GM06990 (cell line): ENCODE results near the gene ARHGAP31.

Experiments
- DNase-seq: peaks from one replicate; pipeline ENCODE4 v3.0.0-alpha.2; 2011; ENCODE audit not compliant: insufficient read length; ENCODE audit errors: extremely low read depth
- H3K27me3 ChIP-seq: replicated peaks from 2 replicates; pipeline ENCODE4 v1.6.0; 2011; ENCODE audit warnings: low read length; ENCODE audit not compliant: control insufficient read depth, insufficient read depth
- H3K36me3 ChIP-seq: 2 replicates; pipeline ENCODE4 v1.5.1; 2011; ENCODE audit warnings: low read length; ENCODE audit not compliant: control insufficient read depth, insufficient read depth
- H3K4me3 ChIP-seq: replicated peaks from 2 replicates; pipeline ENCODE4 v1.5.1; 2011; ENCODE audit warnings: low read depth, mild to moderate bottlenecking, control low read depth, low read length
- TF ChIP-seq, protein P1 (sequence below): IDR thresholded peaks from 2 replicates; pipeline ENCODE4 v1.5.1; 2011; ENCODE audit warnings: low read length, control low read depth, mild to moderate bottlenecking, inconsistent platforms; ENCODE audit not compliant: insufficient read depth, poor library complexity, severe bottlenecking

ARHGAP31 gene

DNA sequence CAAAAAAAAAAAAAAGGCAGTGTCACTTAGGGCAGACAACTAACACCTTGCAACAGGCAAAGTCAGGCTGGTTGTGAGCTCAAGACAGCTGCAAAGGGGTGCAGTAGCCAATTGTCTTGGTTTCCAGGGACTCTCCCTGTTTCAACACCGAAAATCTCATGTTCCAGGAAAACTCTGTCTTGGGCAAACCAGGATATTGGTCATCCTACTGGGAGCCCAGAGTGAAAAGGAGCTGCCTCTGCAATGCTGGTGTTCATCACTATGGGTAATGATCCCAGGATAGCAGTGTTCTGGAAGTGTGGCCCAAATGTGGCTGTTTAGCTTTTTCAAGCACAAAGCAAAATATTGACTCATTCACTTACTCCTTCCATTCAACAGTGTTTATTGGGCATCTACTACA, 82.6 kb downstream of the ARHGAP31 start:
- Histone ChIP-seq H3K4me3 (no peak overlapping the region), H3K36me3 (peaks cover 6% of the 10 kb centered on the region), H3K27me3 (no peaks in the 10 kb centered on the region)
- no peak for DNase-seq
- TF ChIP-seq, protein P1, sequence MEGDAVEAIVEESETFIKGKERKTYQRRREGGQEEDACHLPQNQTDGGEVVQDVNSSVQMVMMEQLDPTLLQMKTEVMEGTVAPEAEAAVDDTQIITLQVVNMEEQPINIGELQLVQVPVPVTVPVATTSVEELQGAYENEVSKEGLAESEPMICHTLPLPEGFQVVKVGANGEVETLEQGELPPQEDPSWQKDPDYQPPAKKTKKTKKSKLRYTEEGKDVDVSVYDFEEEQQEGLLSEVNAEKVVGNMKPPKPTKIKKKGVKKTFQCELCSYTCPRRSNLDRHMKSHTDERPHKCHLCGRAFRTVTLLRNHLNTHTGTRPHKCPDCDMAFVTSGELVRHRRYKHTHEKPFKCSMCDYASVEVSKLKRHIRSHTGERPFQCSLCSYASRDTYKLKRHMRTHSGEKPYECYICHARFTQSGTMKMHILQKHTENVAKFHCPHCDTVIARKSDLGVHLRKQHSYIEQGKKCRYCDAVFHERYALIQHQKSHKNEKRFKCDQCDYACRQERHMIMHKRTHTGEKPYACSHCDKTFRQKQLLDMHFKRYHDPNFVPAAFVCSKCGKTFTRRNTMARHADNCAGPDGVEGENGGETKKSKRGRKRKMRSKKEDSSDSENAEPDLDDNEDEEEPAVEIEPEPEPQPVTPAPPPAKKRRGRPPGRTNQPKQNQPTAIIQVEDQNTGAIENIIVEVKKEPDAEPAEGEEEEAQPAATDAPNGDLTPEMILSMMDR, result no peak

DNA sequence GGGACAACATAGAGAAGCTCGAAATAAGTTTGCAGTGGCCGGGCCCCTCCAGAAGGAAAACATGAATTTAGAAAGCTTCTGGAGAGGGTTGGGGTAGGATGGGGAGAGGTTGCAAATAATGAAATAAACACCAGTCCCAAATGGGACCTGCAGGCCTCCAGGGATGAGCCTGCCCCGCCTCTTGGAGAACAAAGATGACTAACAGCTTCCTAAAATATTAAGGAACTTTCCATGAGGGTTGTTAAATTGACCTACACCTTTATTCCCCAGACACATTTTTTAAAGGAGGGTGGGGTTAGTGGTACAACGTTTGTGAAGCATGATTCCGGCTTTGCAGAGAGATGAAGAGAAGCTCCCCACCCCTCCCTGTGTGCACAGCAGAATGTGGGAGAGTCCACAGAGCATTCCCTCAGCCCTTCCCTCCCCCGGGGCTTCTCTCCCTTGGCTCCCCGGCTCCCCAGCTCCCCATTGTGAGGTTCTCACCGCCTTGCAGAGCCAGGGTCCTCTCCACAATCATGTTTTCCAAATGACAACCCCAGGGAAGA, 84.1 kb downstream of the ARHGAP31 start:
- no peak overlapping the region for H3K4me3 ChIP-seq
- TF ChIP-seq, protein P1, result no peak
- H3K27me3 ChIP-seq, result no peaks in the 10 kb centered on the region
- no peak for DNase-seq
- H3K36me3 ChIP-seq, result peaks cover 7% of the 10 kb centered on the region

DNA sequence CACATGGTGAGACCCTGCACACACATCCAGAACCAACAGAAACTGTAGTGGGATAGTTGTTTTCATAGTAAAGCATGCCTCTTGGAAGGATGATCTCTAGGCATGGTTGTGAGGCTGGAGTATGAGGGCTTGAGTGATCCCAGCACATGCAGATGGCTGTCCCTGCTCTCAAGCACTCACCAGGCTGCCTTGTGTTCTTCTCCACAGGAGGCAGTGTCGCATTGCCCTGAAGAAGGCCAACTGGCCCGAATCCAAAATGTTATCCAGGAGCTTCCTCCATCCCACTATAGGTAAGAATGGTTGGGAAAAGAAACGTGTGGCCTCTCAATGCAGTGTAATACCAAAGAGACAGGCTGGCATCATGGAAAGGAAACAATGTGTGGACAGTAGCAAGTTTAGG, 86.5 kb downstream of the ARHGAP31 start:
- Histone ChIP-seq H3K4me3 (no peak overlapping the region), H3K27me3 (no peaks in the 10 kb centered on the region), H3K36me3 (peaks cover 8% of the 10 kb centered on the region)
- DNase-seq, result no peak
- TF ChIP-seq, protein P1, result peak; percentile 16

DNA sequence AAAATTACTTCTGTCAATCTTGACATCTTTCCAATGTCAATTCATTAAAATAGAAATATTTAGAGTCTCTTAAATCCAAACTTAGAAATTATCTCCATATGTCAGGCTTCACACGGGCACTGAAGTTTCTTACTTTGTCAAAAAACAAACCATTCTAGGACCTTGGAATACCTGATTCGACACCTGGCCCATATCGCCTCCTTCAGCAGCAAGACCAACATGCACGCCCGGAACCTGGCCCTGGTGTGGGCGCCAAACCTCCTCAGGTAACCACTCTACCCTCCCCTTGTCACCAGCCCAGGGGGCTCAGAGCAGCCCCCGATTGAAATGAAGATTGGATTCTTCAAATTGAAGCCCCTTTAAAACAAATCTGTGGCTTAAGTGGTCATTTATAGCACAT, 88.0 kb downstream of the ARHGAP31 start:
- no peak overlapping the region for H3K4me3 ChIP-seq
- DNase-seq, result no peak
- TF ChIP-seq, protein P1, result no peak
- no peaks in the 10 kb centered on the region for H3K27me3 ChIP-seq
- peaks cover 8% of the 10 kb centered on the region for H3K36me3 ChIP-seq

DNA sequence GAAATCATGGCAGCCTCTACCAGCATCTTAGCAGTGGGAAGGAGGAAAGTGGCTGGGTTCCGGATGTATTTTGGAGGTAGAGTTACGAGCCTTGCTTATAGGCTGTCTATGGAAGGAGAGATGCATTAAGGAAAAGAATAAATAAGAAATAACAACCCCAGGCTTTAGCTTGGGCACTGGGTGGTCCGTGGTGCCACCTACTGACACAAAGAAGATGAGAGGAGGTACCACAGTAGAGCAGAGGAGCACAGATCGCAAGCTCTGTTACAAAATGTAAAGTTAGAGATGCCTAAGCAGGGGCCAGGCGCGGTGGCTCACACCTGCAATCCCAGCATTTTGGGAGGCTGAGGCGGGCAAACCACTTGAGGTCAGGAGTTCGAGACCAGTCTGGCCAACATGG, 94.4 kb downstream of the ARHGAP31 start:
- no peak for DNase-seq
- TF ChIP-seq, protein P1, result peak; percentile 5
- no peaks in the 10 kb centered on the region for H3K27me3 ChIP-seq
- H3K36me3 ChIP-seq, result peaks cover 15% of the 10 kb centered on the region
- no peak overlapping the region for H3K4me3 ChIP-seq

DNA sequence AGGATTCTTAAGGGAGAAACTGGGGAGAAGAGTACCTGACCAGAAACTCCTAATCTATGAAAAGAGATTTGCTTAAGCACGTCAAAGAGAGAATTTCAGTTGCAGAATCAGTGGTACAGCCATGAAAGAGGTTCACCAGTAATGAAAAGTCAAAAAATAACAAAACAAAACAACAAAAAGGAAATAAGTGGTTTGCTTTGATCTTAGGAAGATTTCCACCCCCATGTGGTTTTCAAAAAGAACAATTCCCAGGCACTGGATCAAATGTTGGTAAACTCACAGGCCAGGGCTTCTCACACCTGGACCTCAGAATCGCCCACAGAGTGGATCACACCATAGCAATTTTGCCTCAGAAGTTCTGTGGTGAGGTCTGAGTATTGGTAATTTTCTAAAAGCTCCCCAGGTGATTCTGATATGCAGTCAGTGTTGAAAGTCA, 101.8 kb downstream of the ARHGAP31 start:
- Histone ChIP-seq H3K4me3 (no peak overlapping the region), H3K27me3 (no peaks in the 10 kb centered on the region), H3K36me3 (peaks cover 12% of the 10 kb centered on the region)
- peak; percentile 18 for DNase-seq
- TF ChIP-seq, protein P1, result no peak
